ENCODE data around the gene DCAF5.

DCAF5 gene

DNA sequence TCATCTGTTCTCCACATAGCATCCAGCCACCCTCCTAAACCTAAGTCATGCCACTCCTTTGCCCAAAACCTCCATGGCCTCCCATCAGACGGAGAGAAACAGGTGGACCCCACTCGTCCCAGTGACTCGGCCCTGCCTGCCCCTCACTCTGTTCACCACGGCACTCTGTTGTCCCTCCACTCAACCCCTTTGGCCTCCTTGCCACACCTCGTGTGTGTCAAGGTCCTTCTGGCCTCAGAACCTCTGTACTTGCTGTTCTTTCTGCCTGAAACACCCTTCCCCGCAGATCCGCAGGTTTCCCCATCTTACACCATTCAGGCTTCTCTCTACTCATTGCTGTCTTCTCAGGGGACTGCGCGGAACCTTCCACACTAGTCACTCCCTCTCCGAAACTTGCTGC lies 149.3 kb downstream of the DCAF5 start:
- H3K27ac Mint-ChIP-seq, result no peak overlapping the region
- peaks cover 5% of the 10 kb centered on the region for H3K27me3 Mint-ChIP-seq (ENCODE audit: low read depth)
- TF ChIP-seq, protein P1, sequence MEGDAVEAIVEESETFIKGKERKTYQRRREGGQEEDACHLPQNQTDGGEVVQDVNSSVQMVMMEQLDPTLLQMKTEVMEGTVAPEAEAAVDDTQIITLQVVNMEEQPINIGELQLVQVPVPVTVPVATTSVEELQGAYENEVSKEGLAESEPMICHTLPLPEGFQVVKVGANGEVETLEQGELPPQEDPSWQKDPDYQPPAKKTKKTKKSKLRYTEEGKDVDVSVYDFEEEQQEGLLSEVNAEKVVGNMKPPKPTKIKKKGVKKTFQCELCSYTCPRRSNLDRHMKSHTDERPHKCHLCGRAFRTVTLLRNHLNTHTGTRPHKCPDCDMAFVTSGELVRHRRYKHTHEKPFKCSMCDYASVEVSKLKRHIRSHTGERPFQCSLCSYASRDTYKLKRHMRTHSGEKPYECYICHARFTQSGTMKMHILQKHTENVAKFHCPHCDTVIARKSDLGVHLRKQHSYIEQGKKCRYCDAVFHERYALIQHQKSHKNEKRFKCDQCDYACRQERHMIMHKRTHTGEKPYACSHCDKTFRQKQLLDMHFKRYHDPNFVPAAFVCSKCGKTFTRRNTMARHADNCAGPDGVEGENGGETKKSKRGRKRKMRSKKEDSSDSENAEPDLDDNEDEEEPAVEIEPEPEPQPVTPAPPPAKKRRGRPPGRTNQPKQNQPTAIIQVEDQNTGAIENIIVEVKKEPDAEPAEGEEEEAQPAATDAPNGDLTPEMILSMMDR (IDR thresholded peaks at IDR 0.05; ENCODE audit: unreplicated experiment in 3 of 3), result no peak
- no peak overlapping the region for H3K4me3 Mint-ChIP-seq
- H3K36me3 Mint-ChIP-seq (ENCODE audit: low read depth), result no peaks in the 10 kb centered on the region
- H3K4me1 Mint-ChIP-seq, result peaks cover 20% of the 10 kb centered on the region
- peaks cover 4% of the 10 kb centered on the region for H3K9me3 Mint-ChIP-seq

DNA sequence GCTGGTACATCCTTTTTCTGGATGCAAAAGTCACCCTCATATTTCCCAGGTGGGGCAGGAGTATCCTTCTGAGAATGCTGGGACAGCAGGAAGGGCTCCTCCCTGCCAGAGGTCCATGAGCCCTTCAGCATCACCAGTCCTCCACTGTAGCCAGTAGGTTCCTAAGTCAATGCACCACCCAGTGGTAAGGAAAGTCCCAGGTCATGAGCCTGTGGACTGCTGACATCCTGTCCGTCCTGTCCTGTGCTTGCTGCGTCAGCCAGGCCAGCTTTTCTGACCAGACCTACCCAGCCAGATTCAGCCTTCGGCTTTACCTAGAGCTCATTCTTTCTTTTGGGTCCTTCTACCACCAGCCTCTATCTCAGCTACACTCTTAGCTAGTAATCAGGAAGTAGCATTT lies 150.8 kb downstream of the DCAF5 start:
- Mint-ChIP-seq H3K36me3 (ENCODE audit: low read depth) (no peaks in the 10 kb centered on the region), H3K9me3 (peaks cover 3% of the 10 kb centered on the region), H3K4me3 (no peak overlapping the region), H3K27ac (no peak overlapping the region), H3K27me3 (ENCODE audit: low read depth) (peaks cover 5% of the 10 kb centered on the region), H3K4me1 (peaks cover 14% of the 10 kb centered on the region)
- TF ChIP-seq, protein P1 (IDR thresholded peaks at IDR 0.05; ENCODE audit: unreplicated experiment in 3 of 3), result no peak

DNA sequence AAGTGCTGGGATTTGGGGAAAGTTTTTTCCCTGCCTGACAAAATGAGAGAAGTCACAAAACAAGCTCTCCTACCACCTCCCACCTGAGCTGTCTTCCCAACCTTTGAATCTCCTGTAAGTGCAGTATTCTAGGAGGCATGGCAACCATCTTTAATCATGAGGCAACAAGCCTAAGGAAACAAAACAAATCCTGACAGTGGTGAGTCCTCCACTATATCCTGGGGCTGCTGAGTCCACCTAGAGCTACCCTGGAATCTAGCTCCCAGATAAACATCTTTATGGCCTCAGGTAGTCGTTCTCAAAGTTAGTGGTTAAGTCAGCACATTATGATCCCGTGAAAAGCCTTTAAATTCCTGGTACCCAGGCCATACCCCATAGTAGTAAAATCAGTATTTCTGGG lies 151.5 kb downstream of the DCAF5 start:
- peaks cover 5% of the 10 kb centered on the region for H3K27me3 Mint-ChIP-seq (ENCODE audit: low read depth)
- H3K9me3 Mint-ChIP-seq, result peaks cover 3% of the 10 kb centered on the region
- no peaks in the 10 kb centered on the region for H3K36me3 Mint-ChIP-seq (ENCODE audit: low read depth)
- H3K4me1 Mint-ChIP-seq, result peaks cover 14% of the 10 kb centered on the region
- no peak overlapping the region for H3K4me3 Mint-ChIP-seq
- TF ChIP-seq, protein P1 (IDR thresholded peaks at IDR 0.05; ENCODE audit: unreplicated experiment in 3 of 3), result no peak
- no peak overlapping the region for H3K27ac Mint-ChIP-seq
